ENCODE results near the gene ATM.

Gene ATM, protein sequence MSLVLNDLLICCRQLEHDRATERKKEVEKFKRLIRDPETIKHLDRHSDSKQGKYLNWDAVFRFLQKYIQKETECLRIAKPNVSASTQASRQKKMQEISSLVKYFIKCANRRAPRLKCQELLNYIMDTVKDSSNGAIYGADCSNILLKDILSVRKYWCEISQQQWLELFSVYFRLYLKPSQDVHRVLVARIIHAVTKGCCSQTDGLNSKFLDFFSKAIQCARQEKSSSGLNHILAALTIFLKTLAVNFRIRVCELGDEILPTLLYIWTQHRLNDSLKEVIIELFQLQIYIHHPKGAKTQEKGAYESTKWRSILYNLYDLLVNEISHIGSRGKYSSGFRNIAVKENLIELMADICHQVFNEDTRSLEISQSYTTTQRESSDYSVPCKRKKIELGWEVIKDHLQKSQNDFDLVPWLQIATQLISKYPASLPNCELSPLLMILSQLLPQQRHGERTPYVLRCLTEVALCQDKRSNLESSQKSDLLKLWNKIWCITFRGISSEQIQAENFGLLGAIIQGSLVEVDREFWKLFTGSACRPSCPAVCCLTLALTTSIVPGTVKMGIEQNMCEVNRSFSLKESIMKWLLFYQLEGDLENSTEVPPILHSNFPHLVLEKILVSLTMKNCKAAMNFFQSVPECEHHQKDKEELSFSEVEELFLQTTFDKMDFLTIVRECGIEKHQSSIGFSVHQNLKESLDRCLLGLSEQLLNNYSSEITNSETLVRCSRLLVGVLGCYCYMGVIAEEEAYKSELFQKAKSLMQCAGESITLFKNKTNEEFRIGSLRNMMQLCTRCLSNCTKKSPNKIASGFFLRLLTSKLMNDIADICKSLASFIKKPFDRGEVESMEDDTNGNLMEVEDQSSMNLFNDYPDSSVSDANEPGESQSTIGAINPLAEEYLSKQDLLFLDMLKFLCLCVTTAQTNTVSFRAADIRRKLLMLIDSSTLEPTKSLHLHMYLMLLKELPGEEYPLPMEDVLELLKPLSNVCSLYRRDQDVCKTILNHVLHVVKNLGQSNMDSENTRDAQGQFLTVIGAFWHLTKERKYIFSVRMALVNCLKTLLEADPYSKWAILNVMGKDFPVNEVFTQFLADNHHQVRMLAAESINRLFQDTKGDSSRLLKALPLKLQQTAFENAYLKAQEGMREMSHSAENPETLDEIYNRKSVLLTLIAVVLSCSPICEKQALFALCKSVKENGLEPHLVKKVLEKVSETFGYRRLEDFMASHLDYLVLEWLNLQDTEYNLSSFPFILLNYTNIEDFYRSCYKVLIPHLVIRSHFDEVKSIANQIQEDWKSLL (N-terminal part only)

DNA sequence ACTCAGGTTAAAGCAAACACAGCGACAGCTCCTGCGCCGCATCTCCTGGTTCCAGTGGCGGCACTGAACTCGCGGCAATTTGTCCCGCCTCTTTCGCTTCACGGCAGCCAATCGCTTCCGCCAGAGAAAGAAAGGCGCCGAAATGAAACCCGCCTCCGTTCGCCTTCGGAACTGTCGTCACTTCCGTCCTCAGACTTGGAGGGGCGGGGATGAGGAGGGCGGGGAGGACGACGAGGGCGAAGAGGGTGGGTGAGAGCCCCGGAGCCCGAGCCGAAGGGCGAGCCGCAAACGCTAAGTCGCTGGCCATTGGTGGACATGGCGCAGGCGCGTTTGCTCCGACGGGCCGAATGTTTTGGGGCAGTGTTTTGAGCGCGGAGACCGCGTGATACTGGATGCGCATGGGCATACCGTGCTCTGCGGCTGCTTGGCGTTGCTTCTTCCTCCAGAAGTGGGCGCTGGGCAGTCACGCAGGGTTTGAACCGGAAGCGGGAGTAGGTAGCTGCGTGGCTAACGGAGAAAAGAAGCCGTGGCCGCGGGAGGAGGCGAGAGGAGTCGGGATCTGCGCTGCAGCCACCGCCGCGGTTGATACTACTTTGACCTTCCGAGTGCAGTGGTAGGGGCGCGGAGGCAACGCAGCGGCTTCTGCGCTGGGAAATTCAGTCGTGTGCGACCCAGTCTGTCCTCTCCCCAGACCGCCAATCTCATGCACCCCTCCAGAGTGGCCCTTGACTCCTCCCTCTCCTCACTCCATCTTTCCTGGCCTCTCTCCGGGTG lies at the start of gene ATM, which contains the start of gene NPAT:
Gene ATM (plus strand): TSS at position 494 of the 774 bp plus-strand sequence. CDS start 4,558 bp downstream, outside the sequence.
Gene NPAT (minus strand): TSS at position 65 of the 774 bp plus-strand sequence. CDS start 102 bp downstream, outside the sequence.
- DNase-seq = peak; percentile 98

DNA sequence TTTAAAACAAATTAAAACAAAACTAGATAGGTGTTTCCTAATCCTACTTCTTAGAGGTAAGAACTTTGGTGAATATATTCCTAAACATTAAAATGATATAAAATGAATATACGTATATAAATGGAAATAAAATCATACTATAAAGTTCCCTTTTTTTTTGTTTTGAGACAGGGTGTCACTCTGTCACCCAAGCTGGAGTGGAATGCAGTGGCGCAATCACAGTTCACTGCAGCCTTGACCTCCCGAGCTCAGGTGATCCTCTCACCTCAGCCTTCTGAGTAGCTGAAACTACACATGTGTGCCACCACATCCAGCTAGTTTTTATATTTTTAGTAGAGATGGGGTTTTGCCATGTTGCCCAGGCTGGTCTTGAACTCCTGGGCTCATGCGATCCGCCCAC lies 45.3 kb upstream of the ATM start:
- no peak for DNase-seq

DNA sequence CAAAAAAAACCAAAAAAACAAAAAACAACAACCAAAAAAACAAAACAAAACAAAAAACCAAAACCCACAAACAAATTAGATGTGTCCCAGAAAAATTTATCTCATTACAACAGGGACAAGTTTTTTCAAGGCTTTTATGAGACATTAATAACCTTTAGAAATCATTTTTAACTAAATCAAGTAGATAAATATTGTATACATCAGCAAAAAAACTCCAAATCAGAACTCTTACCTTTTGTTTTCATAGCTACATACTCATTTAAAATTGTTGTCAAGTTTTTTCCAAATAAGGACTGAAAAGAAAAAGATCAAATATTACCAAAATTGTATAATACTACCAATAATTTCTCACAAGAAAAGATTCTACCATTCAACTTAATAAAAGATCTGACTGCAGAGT lies 29.1 kb upstream of the ATM start:
- no peak for DNase-seq

DNA sequence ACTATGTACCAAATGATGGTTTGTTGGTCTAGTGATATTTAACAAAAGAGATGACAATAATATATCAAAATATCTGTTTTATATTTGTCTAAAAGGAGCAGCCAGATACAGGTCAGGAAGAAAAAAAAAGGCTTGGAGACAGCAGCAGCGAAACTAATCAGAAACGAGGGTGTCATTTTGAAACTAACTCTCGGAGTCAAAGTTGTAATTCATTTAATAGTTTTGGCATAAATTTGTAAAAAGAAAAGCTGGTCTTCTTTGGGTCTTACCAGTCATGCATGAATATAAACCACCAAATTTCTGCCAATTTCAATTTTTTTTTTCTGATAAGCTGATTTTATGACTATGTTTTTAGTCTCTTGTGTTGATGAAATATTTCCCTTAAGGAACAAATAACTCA lies 26.0 kb upstream of the ATM start:
- DNase-seq = no peak

DNA sequence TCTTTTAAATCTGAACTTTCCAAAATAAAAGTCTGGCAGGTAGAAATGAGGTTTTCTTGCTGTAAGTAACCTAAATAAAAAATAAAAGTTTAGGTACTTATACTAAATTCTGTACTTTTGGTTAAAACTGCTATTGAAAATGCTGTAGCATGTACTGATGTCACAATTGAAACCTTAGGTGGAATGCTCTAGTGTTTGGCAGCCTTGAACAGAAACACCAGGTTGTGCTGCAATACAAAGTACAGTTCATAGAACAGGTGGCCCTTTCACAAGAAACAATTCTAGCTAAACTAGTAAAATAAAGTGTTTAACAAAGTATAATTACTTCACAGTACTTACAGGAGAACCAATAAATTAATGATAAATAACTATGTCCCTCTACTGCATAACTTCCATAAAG lies 25.5 kb upstream of the ATM start:
- DNase-seq = no peak

DNA sequence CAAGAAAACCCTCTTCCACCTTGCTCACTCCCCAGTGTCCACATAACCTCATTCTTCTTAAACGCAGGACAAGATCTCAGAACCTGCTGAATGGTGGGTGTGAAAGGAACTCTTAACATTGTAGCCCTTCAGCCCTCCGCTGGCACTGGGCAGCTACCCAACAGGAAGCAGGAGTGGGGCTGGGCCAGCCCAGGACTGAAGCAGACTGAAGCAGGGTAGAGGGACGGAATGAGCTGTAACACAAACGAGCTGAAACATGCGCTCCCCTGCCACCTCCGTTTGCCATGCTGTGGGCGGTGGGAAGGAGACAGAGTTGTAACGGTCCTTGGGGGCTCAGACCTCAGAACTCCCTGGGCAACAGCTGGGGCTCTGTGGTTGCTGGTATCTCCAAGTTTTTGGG lies 24.0 kb upstream of the ATM start:
- no peak for DNase-seq

DNA sequence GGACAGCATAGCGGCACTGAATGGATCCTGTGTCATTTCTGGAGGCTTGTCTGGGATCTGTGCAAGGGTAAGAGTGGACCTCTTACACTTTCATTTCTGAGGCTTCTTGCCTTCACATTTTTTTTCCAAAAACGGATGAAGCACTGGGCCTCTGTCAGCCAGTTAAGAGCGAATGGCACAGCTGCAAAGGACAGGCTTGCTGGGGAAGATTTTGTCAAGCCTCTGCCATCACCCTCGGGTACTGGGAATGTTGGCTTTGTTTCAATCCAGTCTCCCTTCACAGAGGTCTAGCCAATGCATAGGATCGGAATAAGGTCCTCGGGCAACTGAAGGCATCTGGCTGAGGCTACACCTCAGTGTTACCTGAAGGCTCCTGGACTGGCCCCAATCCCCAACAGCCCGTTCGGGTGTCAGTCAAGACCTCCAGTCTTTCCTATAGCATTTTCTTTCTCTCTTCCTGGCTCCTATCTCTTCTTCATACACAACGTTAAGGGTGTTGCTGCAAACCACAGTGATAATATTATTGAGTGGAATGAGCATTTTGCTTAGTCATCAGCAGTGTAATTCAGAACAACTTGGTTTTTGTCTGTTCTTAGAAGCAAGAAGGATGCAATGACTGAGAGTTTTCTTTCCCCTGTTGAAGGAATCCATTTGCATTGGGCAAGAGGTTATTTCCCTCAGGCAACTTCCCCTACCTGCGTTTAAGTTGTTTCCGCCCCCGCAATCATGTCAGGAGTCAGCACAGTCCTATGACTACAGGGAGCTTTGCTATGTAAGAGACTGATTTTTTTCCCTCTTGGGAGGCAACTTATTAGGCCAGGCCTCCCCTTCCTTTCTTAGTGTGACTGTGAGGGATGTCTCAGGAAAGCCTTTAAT lies 23.2 kb upstream of the ATM start:
- DNase-seq = no peak

DNA sequence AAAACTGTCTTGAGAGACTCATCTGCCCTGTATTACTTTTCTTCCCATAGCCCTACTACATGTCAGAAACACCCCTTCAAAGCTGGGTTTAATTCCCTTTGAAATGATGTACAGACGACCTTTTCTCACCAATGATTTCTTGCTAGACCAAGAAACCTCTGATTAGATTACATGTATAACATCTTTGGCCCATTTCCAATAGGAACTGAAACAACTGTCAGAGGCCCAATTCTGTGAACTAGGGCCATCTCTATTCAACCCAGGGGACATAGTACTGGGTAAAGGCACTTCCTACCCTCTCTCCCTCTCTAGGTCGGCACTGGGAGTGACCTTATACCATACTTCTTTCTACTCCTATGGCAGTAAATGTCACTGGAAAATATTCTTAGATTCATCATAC lies 19.8 kb upstream of the ATM start:
- no peak for DNase-seq

DNA sequence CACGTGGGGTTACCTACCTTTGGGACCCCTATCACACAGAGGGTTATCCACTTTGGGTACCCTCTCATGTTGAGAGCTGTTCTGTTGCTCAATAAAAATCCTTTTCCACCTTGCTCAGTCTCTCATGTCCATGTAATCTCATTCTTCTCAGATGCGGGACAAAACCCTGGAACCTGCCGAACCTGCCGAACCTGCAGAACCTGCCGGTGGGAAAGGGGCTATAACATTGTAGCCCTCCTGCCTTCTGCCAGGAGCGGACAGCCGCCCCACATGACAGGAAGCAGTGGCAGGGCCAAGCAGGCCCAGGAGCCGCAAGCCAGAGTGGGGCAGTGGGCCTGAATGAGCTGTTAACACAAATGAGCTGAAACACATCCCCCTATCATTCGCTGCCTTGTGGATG lies 18.5 kb upstream of the ATM start:
- DNase-seq = no peak

DNA sequence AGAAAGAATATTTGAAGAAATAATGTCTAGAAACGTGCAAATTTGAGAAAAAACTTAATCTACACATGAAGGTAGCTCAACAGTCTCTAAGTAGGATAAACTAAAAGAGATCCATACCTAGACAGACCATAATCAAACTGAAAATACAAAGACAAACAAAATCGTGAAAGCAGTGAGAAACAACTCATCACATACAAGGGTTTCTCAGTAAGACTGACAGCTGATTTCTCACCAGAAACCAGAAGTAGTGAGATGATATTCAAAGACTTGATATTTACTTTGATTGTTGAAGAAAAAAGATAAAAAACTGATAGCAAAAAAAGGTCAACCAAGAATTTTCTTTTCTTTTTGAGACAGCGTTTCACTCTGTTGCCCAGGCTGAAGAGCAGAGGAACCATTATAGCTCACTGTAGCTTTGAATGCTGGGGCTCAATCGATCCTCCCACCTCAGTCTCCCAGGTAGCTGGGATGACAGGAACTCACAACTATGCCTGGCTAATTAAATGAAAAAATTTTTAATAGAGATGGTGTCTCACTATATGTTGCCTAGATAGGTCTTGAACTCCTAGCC lies 17.9 kb upstream of the ATM start:
- DNase-seq = no peak

DNA sequence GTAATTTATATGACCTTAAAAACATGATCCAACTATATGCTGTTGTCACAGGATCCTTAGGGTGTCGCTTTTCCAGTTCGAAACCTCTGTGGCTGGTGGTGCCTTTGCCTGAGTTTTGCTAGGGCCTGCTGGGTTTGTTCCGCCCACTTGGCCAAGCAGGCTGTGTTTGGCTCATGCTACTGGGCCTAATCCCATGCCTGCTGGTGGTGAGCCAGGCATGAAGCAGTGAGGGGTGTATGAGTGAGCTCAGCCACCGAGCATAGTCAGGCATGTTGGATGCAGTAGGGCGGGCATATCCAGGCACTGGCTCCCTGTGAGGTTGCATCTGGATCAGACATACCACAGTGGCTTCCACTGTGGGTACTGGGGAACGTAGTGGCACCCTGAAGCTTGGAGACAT lies 16.7 kb upstream of the ATM start:
- no peak for DNase-seq

DNA sequence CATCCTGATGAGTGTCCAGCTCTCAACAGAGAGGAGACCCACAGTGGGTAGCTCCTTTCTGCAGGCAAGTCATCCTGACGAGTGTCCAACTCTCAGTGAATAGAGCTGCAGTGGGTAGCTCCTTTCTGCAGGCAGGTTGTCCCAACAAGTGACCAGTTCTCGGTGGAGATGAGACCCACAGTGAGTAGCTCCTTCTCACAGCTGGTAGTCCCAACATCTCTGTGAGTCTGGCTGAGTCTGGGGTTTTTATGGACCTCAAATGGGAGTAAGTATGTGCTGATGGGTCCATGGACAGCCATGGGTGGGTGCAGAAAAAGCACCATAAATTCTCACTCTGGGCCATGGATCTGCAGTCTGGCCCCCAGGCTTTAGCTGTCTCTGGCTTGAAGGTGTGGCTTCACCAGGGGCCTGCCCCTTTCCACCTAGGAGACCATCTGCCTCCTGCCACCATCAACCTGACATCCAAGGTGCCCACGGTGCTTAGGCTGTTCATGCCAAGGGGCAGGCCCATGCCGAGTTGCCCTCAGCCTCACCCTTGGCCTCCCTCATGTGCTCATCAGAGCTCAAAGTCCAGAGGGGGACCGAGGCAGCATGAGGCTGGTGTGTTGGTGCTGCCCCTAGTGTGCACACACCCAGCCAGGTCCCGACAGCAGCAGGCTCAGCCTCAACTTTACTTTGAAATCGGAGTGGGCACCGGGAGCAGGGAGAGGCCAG lies 15.7 kb upstream of the ATM start:
- no peak for DNase-seq

DNA sequence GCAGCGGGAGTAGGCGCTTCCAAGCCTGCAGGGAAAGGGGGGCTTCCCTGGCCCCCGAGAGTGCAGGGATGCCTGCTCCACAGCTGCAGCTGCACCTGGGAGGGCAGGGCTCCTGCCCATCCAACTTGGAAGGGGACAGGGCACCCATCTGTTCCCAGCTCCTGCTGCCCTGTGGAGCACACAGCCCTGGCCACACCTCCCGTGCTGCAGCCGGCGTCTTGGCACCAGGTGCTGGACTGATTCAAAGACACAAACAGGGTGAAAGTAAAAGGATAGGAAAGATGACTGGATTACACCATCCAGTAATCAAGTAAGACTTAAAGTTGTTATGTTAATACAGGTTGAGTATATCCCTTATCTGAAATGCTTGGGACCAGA lies 15.2 kb upstream of the ATM start:
- DNase-seq = no peak

DNA sequence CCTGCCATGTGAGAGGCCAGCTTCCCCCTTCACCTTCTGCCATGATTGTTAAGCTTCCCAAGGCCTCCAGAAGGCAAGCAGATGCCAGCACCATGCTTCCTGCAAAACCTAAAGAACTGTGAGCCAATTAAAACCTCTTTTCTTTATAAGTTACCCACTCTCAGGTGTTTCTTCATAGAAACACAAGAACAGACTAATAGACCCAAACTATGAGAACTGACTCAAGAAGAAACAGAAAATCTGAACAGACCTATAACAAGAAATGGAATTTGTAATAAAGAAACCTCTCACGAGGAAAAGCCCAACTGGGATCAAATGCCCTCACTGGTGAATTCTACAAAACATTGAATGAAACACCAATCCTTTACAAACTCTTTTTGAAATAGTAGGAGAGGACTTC lies 12.4 kb upstream of the ATM start:
- no peak for DNase-seq

DNA sequence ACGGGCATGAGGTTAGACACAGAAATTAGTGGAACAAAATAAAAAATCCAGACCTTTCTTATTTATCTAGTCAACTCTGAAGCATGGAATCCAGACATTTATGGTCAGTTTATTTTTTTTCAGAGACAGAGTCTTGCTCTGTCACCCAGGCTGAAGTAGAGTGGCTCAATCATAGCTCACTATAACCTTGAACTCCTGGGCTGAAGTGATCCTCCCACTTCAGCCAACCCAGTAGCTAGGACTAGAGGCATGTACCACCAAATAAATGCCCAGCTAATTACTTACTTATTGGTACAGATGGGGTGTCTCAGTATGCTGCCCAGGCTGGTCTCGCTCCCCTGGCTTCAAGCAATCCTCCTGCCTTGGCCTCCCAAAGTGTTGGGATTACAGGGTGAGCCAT lies 9.1 kb upstream of the ATM start:
- DNase-seq = no peak

DNA sequence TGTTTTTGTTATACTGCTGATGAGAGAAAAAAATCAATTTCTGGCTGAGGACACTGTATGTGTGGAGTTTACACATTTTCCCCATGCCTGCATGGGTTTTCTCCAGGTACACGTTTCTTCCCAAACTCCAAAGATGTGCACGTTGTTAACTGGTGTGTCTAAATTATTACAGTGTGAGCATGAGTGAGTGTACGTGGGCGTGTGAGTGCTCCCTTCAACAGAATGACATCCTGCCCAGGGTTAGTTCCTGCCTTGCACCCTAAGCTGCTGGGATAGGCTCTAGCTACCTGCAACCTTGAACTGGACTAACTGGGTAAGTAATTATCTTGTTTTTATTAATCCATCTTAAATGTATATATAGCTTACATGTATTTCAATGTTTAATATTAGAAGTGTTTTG lies 5.9 kb upstream of the ATM start:
- DNase-seq = no peak

DNA sequence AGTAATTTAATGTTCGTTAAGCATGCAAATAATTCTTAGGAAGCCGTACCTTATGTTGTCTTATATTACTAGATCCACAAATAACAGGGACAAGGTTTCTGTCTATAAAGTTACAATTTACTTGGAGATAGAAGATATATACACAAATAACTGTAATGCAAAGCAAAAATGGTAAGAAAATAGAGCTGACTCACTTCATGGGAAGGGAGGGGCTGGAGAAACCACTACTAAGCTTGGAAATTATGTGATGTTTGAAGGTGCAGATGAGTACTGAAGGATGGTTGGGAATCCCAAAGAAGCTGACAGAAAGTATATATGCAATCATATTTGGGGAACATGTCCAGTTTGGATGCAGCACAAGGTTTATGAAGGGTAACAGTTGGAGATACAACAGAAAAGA lies 4.4 kb upstream of the ATM start:
- DNase-seq = no peak

DNA sequence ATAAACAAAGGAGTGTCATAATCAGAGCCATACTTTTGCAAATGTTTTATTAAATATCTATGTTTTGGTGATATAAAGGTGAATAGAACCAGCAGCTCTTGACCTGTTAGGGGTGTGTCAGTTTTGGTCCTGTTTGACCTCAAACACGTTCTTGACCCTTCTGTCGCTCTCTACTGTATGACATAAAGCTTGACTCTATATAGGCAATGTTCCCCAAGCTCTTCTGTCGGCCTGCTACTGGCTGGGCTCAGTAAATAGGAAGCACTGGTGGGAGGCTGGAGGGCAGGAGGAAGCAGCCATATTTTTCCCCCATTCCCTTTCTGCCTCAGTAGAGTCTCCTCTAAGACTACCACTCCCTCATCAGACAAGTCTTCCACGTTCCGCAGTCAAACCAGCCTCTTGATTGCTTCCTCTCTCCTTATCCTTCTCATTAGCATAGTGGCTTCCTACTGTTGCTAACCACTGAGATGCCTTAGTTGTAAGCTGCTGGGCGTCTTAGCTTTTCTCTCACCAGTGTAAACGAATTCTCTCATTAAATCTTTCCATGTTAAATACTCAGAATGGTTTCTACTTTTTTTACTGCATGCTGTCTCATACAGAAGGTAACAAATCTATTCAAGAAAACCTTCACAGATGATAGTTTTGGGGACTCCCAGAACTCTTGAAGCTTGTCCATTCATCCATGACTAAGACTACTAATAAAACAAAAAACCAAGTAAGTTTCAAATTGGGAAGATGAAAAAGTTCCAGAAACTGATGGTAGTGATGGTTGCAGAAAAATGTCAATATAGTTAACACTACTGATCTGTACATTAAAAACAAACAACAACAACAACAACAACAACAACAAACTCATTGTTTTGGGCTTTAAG lies 3.7 kb upstream of the ATM start:
- no peak for DNase-seq

DNA sequence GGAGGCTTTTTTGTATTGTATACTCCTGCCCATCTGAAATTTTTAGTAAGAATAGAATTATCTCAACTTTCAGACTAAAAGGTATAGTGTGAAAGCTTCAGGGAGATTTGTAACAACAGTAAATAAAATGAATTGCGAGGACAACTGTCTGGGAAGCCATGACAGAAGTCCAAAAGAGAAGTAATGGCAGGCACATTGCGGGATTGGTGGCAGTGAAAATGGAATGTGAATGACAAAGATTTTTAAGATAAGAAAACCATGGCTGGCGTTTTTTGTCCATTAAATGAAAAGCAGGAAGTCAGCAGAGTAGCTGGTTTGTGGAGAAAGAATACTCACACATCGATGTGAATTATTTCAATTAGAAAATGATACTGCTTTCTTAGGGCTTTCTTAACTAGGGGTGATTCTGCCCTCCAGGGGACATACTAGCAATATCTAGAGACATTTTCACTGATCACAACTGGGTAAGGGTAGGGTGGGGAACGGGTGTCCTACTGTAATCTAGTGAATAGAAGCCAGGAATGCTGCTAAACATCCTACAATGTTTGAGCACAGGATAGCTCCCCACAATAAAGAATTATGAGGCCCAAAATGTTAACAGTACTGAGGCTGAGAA lies 2.0 kb upstream of the ATM start:
- DNase-seq = no peak
